ENCODE data around the gene CXCR6.

CXCR6 gene

GRCh38 chr3:45955017-45955647 lies 11.9 kb downstream of the CXCR6 start:
- H3K27me3 Mint-ChIP-seq (ENCODE audit: low read depth), result no peaks in the 10 kb centered on the region
- H3K4me1 Mint-ChIP-seq, result no peaks in the 10 kb centered on the region
- H3K27ac Mint-ChIP-seq, result no peak overlapping the region
- no peak for TF ChIP-seq CTCF (IDR thresholded peaks at IDR 0.05; ENCODE audit: unreplicated experiment in 3 of 3)
- peaks cover 65% of the 10 kb centered on the region for H3K36me3 Mint-ChIP-seq (ENCODE audit: low read depth)
- H3K9me3 Mint-ChIP-seq, result no peaks in the 10 kb centered on the region
- H3K4me3 Mint-ChIP-seq, result no peak overlapping the region

- Mint-ChIP-seq H3K27me3 (ENCODE audit: low read depth) (no peaks in the 10 kb centered on the region), H3K4me3 (no peak overlapping the region)
Measured at GRCh38 chr3:45955706-45956105, 12.4 kb downstream of the CXCR6 start.

GRCh38 chr3:45957586-45957985 lies 14.3 kb downstream of the CXCR6 start:
- H3K4me3 Mint-ChIP-seq, result no peak overlapping the region
- H3K36me3 Mint-ChIP-seq (ENCODE audit: low read depth), result peaks cover 78% of the 10 kb centered on the region
- no peak for TF ChIP-seq CTCF (IDR thresholded peaks at IDR 0.05; ENCODE audit: unreplicated experiment in 3 of 3)
- no peaks in the 10 kb centered on the region for H3K4me1 Mint-ChIP-seq
- H3K9me3 Mint-ChIP-seq, result no peaks in the 10 kb centered on the region
- H3K27me3 Mint-ChIP-seq (ENCODE audit: low read depth), result peaks cover 3% of the 10 kb centered on the region
- no peak overlapping the region for H3K27ac Mint-ChIP-seq

More at GRCh38 chr3:45955706-45956105, 12.4 kb downstream of the CXCR6 start:
- Mint-ChIP-seq H3K4me1 (no peaks in the 10 kb centered on the region), H3K27ac (no peak overlapping the region), H3K9me3 (no peaks in the 10 kb centered on the region), H3K36me3 (ENCODE audit: low read depth) (peaks cover 69% of the 10 kb centered on the region)
- TF ChIP-seq CTCF (IDR thresholded peaks at IDR 0.05; ENCODE audit: unreplicated experiment in 3 of 3), result no peak

- H3K4me1 Mint-ChIP-seq, result no peaks in the 10 kb centered on the region
Measured at GRCh38 chr3:45958321-45958791, 15.1 kb downstream of the CXCR6 start.

GRCh38 chr3:45959201-45959600 lies 15.9 kb downstream of the CXCR6 start:
- no peak for TF ChIP-seq CTCF (IDR thresholded peaks at IDR 0.05; ENCODE audit: unreplicated experiment in 3 of 3)
- Mint-ChIP-seq H3K4me1 (no peaks in the 10 kb centered on the region), H3K36me3 (ENCODE audit: low read depth) (peaks cover 77% of the 10 kb centered on the region), H3K9me3 (no peaks in the 10 kb centered on the region), H3K4me3 (no peak overlapping the region), H3K27ac (no peak overlapping the region), H3K27me3 (ENCODE audit: low read depth) (peaks cover 3% of the 10 kb centered on the region)

More at GRCh38 chr3:45958321-45958791, 15.1 kb downstream of the CXCR6 start:
- no peak for TF ChIP-seq CTCF (IDR thresholded peaks at IDR 0.05; ENCODE audit: unreplicated experiment in 3 of 3)
- Mint-ChIP-seq H3K36me3 (ENCODE audit: low read depth) (peaks cover 77% of the 10 kb centered on the region), H3K9me3 (no peaks in the 10 kb centered on the region), H3K27ac (no peak overlapping the region), H3K4me3 (no peak overlapping the region), H3K27me3 (ENCODE audit: low read depth) (peaks cover 3% of the 10 kb centered on the region)

GRCh38 chr3:45960289-45960688 lies 17.0 kb downstream of the CXCR6 start:
- no peak overlapping the region for H3K4me3 Mint-ChIP-seq
- H3K27ac Mint-ChIP-seq, result no peak overlapping the region
- H3K4me1 Mint-ChIP-seq, result no peaks in the 10 kb centered on the region
- peaks cover 71% of the 10 kb centered on the region for H3K36me3 Mint-ChIP-seq (ENCODE audit: low read depth)
- H3K27me3 Mint-ChIP-seq (ENCODE audit: low read depth), result peaks cover 3% of the 10 kb centered on the region
- TF ChIP-seq CTCF (IDR thresholded peaks at IDR 0.05; ENCODE audit: unreplicated experiment in 3 of 3), result no peak
- H3K9me3 Mint-ChIP-seq, result no peaks in the 10 kb centered on the region

All from nephron (organoid).